HuH-7 (cell line): ENCODE results near the gene ACSS1.

Experiments
- DNase-seq: peaks from one replicate; pipeline ENCODE4 v3.0.0; 2011; ENCODE audit warnings: low spot score

The ACSS1 gene

DNA sequence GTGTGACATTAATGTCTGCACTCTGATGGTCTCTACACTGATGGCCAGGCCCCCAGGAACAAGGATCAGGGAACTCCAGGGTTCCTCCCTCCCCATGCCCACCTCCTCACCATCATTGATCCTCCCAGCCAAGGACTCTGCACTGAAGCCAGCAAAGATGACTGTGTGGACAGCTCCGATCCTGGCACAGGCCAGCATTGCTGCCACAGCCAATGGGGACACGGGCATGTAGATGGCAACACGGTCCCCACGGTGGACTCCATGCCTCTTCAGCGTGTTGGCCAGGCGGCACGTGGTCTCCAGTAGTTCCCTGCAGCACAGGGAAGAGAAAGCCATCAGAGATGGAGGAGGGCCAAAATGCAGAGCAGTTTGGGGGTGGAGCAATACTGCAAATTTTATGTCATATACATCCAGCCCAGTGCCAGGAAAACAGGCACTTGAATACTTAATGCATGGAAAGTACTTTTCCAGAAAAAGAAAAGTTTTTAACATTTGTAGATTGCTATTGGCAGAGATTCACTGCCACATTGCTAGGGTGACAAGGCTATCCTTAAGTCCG, 27.2 kb downstream of the ACSS1 start:
- DNase-seq, result no peak

DNA sequence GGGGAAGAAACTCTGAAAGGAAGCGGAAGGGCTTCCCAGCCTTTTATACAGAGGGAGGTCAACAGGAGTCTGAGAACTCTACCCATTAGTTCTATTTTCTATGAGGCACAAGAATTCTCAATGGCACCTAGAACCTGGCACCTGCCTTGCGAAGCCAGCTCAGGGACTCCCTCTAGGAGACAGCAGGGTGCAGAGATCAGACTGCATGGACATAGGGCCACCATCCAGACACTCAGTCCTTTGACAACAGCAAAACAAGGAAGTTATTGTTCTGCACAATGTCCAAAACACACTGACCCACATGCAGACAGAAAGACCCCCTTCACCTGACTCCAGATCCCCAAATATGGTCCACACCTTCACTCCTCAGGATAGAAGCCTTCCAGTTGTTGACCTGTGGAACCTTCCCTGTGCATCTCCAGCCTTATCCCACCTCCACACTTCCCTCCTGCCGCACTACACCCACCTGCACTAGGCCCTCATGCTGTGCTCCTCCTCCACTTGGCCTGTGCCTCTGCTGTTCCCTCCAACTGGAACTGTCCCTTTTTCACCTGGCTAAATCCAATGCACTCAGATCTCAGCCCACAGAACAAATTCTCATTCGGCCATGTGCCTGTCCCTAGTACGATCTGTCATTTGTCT, 27.8 kb downstream of the ACSS1 start:
- no peak for DNase-seq

DNA sequence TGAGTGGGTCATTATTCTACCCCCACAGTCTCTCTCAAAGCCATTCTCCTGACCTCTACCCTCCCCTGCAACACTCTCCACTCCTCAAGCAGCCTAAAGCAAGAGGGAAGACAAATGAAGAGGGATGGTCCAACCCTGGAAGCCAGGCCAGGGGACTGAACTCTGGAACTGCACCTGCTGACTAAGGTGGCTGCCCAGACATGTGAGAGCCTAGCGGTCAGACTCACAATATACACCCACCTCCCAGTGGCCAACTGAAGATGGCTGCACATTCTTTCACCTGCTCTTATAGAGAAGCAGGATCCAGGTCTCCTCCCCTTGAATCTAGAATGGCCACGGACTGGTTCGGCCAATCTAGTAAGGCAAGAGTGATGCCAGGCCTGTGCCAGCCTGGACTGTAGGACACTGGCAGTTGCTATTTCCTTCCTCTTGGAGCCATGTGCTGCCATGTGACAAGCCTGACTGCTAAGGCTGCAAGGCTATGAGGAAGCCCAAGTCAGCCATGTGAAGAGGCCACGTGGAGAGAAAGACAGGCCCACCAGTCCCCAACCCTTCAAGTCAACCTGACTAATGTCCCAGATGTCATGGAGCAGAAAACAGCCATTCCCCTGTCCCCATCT, 31.8 kb downstream of the ACSS1 start:
- no peak for DNase-seq

DNA sequence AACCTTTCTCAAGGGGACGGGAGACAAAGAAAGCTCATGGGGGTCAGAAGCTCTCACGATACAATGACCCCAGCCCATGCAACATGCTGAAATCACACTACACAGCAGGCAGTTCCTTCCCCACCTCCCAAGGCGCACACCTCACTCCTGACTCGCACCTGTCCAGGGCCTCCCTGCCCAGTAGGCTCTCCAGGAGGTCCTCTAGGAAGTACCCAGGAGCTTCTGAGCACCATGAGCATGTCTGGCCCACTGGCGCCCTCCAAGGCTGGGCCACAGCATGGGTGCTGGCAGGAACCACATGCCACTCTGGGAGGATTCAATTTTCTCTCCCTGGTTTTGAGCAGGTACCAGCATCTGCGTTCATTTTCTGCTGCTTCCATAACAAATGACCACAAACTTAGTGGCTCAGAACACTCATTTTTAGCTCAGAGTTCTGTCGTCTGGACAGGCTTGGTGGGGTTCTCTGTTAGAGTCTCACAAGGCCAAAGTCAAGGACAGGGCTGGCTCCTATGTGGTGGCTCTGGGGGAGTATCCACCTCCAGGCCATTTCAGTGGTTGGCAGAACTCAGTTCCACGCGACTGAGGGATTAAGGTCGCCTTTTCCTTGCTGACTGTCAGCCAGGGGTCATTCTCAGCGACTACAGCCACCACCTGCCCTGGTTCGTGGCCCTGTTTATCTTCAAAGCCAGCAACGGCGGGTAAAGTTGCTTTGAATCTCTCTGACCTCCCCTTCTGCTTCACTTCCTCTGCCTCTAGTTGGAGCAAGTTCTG, 32.7 kb downstream of the ACSS1 start:
- no peak for DNase-seq

DNA sequence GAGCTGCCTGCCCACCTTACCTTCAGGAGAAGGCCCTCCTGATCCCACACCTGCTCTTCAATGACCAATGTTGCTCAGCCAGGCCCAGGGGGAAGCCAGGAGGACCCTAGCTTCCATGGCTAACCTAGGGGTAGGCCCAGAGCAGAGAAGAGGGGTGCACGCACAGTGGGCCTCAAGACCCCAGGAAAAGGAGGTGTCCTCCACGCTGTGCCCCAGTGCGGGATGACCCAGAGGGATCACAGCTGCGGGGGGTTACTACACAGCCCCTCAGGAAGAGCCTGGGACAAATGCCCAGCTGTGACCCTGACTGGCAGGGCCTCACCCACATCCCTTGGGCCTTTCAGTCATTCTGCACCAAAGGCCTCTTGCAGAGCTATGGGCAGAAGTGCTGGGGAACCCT, 33.8 kb downstream of the ACSS1 start:
- no peak for DNase-seq

DNA sequence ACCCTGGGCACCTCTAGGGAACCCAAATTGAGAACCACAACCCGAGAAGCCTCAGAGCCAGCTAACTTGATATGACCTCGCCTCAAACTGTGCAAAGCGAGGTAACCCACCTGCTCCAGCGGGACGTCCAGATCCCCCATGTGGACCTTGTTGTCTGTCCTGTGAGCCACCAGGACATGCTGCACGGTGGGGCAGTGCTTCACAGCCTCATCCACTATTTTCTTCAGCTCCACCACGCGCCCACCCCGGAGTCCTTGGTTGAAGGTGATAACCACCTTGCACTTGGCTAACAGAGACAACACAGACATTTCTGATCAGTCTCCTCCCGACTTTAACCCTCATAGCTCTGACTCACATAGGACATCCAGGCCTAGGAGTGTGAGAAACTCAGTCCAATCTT, 34.6 kb downstream of the ACSS1 start:
- no peak for DNase-seq

DNA sequence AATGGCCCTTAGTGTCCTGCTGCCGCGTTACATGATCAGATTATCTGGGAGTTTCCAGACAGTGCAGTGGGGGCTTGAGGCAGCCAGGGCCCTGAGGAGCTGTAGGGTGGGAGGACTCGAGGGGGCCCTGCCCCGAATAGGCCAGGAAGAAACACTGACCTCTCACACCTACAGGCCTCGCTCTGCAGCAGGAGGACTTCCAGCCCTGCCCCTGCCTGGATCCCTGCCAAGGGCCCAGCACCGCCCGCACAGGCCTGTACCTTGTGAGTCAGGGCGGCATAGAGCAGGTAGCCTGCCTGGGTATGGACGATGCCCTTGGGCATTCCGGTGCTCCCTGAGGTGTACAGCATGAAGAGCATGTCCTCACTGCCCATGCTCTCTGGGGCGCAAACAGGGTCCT, 35.3 kb downstream of the ACSS1 start:
- no peak for DNase-seq

DNA sequence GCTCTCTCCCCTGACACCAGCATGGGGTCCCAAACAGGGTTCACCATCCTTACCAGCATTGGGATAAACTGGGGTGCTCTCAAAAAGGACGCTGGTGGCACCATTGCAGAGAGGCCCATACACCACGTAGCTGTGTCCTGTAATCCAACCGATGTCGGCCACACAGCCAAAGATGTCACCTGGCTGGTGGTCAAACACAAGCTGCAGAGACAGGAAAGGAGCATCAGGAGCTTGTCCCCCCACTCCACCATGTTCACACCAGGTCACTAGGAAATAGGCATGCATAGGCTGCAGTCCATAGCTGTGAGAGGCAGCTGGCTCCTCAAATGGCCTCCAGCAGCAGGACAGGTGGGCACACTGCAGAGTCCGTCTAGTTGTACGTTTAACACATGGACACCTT, 36.6 kb downstream of the ACSS1 start:
- DNase-seq, result no peak

DNA sequence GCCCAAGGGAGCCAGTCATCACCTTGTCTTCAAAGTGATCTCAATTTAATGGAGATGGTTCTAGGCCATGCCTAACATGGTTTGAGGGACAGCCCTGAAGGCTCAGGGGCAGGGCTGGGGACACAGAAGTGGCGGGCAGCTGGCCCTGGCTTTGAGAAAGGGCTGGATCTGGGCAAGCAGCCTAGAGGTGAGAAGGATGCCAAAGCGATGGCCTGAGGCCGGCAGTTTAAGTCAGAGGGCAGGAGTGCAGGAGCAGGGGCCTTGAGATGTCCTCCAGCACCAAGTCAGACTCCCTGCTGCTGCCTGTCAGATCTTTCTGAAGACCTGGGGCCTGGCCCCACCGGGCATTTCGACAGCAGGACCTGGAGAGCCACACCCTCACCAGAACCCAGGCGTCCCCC, 37.0 kb downstream of the ACSS1 start:
- no peak for DNase-seq

DNA sequence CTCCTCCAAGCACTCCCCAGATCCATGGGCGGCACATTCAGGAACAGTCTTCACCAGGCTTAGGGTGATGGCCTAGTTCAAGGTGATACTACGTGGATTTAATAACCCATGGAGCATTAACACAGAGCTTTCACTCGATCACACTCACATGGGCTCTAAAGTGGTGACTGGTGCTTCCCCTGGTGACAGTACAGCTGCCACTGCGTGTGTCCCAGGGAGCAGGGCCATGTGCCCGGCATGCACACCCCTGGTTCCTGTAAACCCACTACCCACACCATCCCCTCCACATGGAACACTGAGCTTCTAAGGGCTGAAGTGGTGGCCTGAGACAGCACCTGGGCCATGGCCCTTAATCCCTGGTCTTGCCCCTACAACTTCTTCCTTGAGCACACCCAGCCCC, 37.6 kb downstream of the ACSS1 start:
- DNase-seq, result no peak

DNA sequence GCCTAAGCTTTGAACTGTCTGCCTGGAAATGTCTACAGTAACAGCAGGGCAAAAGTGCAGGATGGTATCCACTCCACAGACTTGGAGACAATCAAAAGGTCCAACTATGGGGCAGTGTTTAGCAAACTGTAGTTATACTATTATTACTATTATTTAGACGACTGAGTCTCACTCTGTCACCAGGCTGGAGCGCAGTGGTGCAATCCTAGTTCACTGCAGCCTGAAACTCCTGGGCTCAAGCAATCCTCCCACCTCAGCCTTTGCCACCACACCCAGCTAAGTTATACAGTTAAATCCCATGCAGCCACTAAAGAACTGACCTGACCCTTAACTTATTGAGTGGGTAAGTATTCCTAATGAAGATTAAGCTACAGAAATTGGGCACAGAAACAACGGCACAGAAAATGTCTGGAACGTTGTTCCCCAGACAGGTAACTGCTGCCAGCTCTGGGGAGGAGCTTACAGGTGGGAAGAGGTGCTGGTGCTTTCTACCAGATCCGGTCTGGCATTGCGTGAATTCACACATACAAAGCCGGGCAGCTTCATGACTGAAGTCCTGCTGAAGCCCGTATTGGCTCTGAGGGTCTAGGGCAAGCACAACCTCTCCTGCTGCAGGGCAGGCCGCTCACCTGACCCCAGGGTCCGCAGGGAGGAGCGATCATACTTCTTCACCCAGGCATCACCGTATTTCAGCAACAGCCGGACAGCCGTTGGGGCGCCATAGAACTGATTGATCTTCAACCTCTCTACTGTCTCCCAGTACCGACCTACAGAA, 38.4 kb downstream of the ACSS1 start:
- no peak for DNase-seq

DNA sequence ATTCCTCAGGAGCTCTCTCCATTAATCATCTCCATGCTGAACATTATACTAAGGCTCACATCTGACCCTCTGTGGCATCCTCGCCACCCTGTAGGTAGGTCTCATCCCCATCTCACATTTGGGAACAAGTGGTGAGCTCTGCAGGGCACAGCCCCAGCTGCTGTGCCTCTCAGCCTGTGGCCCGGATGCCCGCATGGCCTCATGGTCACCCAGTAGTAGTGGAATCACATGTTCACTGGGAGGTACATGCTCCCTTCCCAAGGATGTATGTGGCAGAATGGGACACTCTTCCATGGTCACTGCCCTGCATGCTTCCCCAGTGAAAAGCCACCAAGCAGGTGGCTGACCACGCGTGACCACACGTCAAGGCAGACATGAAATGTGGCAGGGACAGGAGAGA, 39.1 kb downstream of the ACSS1 start:
- no peak for DNase-seq

DNA sequence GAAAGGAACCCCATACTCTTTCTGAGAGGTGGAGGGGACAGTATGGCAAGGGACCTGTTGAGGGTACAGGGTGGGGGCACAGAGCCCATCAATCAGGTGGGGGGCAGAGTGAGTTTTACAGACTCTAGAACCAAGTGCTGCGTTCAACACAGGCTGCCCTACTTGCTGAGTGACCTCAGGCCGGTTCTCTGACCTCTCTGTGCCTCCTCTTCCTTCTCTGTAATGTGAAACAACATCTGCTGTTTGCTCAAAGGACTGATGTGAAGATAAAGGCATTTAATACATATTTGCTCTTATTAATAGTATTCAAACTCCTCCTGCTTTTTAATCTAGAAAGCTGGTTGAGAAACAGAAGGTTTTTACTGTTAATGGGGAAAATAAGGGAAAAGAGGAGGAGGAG, 39.5 kb downstream of the ACSS1 start:
- DNase-seq, result no peak

DNA sequence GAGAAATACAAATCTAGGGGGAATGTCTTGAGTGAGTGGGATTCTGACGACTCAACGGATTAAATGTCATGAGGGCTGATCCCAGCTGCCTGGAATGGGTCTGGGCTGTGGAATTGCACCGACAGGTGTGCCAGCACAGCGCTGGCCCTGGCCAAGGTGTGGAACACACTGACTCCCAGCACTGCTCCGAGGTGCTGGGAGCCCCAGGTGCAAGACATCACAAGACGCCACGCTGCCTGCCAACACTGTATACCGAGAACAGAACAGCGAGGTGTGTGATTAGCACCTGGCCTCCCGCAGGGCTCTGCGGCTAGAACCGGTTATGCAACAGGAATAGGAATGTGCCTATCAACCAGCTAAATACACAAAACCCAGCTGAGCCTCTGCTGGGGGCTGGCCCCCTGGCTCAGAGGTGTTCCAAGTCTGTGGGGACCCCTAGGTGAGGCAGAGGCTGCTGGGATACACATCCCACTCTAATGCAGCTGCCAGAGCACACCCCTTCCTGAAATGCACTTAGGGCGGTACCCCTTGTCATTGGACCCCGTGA, 40.6 kb downstream of the ACSS1 start:
- DNase-seq, result peak; percentile 46

DNA sequence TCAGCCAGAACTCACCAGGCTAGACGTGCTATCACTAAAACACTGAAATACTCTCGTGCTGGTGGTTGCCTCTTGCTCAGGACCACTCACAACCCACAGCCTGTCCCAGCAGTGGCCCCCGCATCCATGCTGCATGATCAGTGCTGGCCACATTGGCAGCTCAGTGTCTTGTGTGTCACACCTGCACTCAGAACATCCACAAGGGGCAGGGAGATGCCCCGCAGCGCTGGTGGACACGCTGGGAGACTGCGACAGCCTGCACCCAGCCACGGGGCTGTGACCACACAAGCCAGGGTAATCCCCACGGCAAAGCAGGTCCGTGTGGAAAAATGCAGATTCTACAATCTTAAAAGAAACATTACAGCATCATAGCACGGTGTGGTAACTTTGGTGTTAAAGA, 41.5 kb downstream of the ACSS1 start:
- DNase-seq, result no peak

DNA sequence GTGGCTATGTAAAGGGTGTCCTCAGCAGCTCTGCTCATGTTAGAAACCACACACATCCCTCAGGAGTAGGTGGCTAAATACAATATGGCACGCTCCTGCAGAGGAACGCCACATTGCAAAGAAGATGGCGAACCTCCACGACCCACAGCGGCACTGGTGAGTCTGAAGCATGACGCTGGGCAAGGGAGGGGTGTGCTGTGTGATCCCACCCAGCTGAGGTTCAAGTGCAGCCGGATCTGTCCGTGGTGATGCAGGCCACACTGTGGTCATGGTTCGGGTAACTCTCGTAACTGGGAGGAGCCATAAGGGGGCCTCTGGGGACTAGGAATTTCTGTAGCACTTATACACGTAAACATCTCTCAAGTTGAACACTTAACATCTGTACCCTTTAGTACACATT, 42.0 kb downstream of the ACSS1 start:
- no peak for DNase-seq

DNA sequence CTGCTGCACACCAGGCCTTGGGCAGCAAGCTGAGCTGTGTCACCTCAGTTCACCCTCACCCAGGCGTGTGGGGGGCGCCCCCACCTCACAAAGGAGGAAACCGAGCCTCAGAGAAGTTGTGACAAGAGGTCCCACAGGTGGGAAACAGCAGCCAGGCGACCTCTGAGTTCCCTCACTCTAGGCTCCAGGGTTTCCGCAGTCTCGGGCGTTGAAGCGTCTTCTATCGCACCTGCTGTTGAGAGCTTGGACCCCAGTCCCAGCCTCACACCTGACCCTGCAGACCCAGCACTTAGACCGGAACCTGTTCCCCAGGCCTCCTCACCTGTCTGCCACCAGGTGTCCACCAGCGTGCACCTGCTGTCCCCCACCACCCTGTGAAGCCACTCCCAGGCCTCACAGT, 43.1 kb downstream of the ACSS1 start:
- DNase-seq, result no peak

DNA sequence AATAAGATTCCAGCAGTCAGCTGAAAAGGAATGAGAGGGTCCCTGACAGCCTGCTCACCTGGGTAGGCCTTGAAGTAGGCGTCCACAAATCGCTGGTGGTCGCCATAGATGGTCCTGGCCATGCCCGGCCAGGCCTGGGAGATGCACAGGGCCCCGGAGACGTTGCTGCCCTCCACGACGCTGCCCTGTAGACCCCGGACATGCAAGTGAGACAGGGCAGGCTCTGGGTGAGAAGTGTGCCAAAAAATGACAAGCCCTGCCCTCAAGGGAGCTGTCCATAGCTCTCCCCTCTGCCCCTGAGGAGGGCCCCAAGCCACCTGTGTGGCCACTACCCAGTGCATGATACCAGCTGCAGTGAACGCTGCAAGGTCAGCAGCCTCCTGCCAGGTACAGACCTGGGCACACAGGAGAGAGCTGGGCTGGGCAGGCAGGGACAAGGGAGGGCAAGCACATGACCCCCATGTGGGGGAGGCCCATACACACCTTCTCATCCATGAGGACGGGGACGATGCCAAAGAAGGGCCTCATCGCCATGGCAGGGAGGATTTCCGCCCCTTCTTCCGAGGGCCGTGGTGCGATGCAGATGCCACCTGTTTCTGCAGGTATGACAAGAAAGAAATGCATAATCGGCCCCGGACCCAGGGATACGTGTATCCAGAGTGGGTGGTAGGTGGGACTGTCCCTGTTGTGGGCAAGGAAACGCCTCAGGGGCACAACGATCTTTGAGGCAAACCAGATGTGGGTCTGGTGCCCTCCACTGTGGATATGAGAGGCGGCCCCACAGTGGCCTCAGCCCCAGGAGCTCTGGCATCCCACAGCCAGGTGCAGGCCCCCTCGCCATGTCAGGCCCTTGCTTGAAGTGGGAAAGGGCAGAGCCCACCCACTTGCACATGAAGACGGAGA, 44.2 kb downstream of the ACSS1 start:
- no peak for DNase-seq

DNA sequence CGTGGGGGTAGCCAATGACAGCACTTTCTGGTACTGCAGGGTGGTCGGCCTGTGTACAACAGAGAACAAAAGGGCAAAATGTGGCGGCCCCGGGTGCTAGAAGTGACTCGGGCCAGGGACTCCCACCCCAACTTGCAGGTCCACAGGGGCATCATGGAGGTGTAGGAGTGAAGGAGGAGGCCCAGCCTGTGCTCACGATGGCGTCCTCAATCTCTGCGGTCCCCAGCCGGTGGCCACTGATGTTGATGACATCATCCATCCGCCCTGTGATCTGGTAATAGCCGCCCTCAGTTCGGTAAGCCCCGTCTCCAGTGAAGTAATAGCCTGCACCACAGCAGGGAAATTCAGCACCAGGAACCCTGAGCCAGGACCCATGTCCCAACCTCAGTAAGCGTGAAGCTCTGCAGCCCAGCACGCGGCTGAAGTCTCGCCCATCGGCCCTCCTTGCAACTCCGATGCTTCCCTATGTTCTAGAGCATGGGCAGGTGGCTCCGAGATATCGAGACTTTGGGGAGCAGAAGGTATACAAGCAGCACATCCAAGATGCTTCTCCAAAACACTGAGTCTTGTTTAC, 45.2 kb downstream of the ACSS1 start:
- DNase-seq, result no peak

DNA sequence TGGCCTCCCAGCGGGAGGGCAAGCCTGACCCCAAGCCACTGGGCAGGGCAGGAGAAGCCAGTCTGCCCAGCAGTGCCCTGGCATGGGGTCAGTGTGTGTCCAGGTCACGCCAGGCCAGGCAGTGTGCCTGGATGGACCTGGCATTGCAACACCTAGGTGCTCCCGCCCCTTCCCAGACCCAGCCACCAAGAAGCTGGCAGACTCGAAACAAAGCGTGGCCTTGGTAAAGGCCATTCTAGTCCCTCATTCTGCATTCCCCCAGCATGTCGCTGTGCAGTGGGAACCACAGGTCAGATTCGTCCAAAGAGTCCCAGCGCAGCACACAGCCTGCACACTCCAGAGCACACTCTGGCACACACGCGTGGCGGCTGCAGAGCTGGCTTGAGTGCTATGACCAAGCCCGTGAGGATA, 46.1 kb downstream of the ACSS1 start:
- DNase-seq, result no peak

DNA sequence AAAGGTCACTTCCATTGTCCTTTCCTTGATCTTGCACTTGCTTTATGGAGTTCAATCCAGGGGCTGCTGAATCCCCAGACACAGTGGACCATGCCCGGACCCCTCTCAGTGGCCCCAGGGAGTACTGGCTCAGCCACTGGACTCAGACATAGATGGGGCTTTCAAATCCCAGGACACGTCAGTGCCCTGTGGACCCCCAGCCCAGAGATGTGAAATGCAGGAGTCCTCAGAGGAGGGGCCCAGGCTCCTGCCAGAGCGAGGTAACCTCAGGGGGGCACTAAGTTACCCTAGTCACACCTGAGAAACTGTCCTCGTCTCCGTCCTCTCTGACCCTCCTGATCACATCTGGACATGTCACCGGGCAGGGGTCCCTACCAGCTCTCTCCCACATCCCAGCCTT, 46.7 kb downstream of the ACSS1 start:
- DNase-seq, result no peak
